ACC112 (cell line): ENCODE measurements around the gene N4BP2.

Experiments used
- H2AFZ ChIP-seq: fragments of 200-600 bp; sonication (generic); one replicate; pipeline ENCODE4 v1.6.0; 2017; ENCODE audit warnings: antibody characterized with exemption, low read length; ENCODE audit not compliant: unreplicated experiment
- H3K27ac ChIP-seq: fragments of 200-600 bp; sonication (generic); 2 replicates; pipeline ENCODE4 v1.5.1; 2014; ENCODE audit warnings: low read depth, mild to moderate bottlenecking, antibody characterized with exemption, low read length, moderate library complexity
- H3K27me3 ChIP-seq: fragments of 200-600 bp; sonication (generic); 2 replicates; pipeline ENCODE4 v1.6.1; 2014; ENCODE audit warnings: mild to moderate bottlenecking, antibody characterized with exemption, low read length, moderate library complexity, mixed read lengths; ENCODE audit not compliant: insufficient read depth
- H3K36me3 ChIP-seq: fragments of 200-600 bp; sonication (generic); 2 replicates; pipeline ENCODE4 v1.6.1; 2016; ENCODE audit warnings: mild to moderate bottlenecking, antibody characterized with exemption, low read length, moderate library complexity, mixed read lengths; ENCODE audit not compliant: insufficient read depth
- H3K4me1 ChIP-seq: fragments of 200-600 bp; sonication (generic); one replicate; pipeline ENCODE4 v1.6.1; 2016; ENCODE audit warnings: low read length, mixed read lengths; ENCODE audit not compliant: insufficient read depth, unreplicated experiment, control insufficient read depth
- H3K4me3 ChIP-seq: fragments of 200-600 bp; sonication (generic); 2 replicates; pipeline ENCODE4 v1.5.1; 2014; ENCODE audit warnings: mild to moderate bottlenecking, low read depth, low read length
- H3K79me2 ChIP-seq: fragments of 200-600 bp; sonication (generic); one replicate; pipeline ENCODE4 v1.6.0; 2016; ENCODE audit warnings: low read length; ENCODE audit not compliant: control insufficient read depth, unreplicated experiment, insufficient read depth

The N4BP2 gene

DNA sequence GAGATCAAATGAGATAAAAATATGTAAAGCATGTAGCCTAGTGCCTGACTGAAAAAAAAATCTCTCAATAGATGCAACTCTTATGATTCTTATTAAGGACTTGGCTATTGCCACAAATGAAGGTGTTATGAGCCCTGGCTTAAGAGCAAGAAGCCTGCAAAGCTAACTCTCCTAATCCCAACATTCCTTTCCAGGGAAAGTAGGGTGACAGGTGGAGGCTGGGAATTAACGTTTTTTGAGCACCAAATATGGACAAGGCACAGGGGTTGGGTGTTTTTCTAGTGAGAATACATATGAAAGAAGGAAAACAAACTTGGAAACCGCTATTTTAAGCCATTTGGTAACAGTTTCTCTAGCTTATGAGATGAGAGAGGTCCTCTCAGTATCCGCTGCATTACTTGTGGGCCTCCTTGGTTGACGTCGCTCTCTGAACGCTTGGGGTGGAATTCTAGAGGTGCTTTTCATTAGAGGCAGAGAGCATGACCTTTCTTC lies 142.6 kb downstream of the N4BP2 start:
- Histone ChIP-seq H3K27me3 (no peaks in the 10 kb centered on the region), H3K79me2 (no peaks in the 10 kb centered on the region), H3K4me1 (no peaks in the 10 kb centered on the region), H3K4me3 (no peak overlapping the region), H3K27ac (no peak overlapping the region), H3K36me3 (no peaks in the 10 kb centered on the region), H2AFZ (no peak overlapping the region)

DNA sequence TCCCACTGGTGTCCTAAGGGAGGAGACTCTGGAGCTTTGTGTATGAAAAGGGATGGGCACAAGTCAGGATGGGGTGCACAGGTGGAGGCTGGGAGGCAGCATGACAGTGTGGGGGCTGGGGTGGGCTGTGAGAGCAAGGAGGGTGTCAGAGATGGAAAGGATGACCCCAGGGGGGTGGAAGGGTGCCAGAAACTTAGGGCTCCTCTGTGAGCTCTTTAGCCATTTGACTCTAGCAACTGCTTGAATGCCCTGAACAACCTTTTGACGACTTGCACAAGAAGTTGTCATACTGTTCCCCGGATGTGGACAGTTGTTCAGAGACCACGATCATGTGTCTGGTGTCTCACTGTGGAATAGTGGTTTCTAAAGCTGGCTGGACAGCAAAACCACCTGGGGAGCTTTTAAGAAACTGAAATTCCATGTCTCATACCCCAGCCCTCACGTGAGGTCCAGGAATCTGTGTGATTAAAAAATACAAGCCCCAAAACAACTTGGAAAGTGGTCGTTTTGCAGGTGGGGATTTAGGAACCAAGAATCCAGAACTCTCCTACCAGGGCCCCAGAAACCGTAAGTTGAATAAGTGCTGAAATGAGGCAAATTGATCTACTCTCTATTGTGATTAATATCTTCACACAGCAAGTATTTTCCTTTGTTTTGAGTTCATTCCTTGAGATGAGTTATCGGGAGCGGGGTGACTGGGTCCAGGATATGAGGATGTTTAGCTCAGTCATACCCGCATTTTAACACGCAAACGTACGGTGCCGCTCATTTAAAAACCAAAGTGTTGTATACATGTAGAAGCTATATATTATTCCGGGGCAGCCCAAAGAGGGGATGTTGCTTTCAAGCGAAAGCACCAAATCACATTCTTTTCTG lies 143.6 kb downstream of the N4BP2 start:
- H2AFZ ChIP-seq = no peak overlapping the region
- no peaks in the 10 kb centered on the region for H3K36me3 ChIP-seq
- no peak overlapping the region for H3K27ac ChIP-seq
- H3K79me2 ChIP-seq = no peaks in the 10 kb centered on the region
- no peaks in the 10 kb centered on the region for H3K27me3 ChIP-seq
- no peaks in the 10 kb centered on the region for H3K4me1 ChIP-seq
- no peak overlapping the region for H3K4me3 ChIP-seq

DNA sequence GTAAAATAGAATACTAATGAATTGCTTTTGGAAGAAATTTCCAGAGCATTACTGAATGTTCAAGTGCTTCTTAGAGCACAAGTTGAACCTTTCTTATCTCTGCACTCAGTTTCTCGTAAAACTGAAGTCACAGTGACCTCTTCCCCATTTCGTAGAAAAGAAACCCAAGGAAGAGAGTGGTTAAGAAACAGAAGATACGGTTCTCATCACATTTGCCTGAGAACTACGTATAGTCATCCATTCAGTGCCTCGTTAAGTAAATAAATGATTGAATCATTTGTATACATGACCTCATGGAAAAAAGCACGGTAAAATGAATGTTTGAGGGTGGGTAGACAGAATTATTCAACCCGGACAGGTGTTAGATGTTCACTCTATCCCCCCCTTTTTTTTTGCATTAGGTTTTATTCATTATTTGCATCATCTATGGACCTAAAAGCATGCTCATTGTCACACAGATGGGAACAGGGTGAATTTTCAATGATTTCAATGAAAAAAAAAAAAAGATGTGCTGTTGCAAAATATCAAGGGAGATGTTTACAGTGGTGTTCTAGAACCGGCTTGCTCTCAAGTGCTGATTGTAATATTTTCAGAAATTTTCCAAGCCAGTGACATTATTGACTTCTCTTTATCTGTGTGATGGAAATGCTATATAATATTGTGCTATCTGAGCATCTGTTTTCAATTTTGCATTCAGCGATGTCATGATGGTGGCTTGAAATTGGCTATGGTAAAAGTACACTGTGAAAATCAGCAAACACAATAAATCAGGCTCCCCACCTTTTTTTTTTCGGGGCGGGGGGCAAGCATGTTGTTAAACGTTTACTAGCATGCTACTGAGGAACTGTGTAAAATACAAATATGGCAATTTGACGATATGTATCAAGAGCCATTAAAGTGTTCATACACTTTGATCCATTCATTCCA lies 144.5 kb downstream of the N4BP2 start:
- Histone ChIP-seq H3K27ac (no peak overlapping the region), H3K27me3 (no peaks in the 10 kb centered on the region), H3K4me1 (no peaks in the 10 kb centered on the region), H3K36me3 (no peaks in the 10 kb centered on the region), H3K4me3 (no peak overlapping the region), H3K79me2 (no peaks in the 10 kb centered on the region), H2AFZ (no peak overlapping the region)

DNA sequence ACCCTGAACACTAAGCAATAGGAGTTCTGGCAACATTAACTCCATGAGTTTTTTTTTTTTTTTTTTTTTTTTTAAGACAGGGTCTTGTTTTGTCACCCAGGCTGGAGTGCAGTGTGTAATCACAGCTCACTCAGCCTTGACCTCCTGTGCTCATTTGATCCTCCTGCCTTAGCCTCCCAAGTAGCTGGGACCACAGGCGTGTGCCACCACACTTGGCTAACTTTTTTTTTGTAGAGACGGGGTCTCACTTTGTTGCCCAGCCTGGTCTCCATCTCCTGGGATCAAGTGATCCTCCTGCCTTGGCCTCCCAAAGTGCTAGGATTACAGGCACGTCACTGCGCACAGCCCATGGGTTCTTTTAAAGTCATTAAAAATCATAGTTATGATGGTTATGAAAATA lies 145.2 kb downstream of the N4BP2 start:
- Histone ChIP-seq H3K4me1 (no peaks in the 10 kb centered on the region), H2AFZ (no peak overlapping the region), H3K27ac (no peak overlapping the region), H3K4me3 (no peak overlapping the region), H3K36me3 (no peaks in the 10 kb centered on the region), H3K79me2 (no peaks in the 10 kb centered on the region), H3K27me3 (no peaks in the 10 kb centered on the region)

DNA sequence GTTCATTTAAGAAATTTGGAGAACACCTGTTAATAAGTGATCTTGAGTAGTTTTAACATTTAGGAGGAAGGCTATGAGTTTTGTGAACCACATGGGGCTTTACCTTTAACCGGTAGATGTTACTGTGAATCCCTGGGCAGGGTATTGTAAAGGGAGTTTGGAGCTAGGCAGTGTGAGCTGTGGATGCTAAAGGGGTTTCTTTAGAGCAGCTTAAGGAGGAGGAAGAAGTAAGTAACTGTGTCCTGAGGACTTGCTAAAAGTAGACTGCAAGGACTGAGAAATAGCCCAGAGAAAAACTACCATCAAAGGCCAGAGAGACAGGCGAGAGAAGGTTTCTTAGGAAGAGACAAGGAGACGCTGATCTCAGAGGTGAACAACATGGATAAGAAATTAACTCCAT lies 145.8 kb downstream of the N4BP2 start:
- Histone ChIP-seq H3K79me2 (no peaks in the 10 kb centered on the region), H3K4me1 (no peaks in the 10 kb centered on the region), H3K27me3 (no peaks in the 10 kb centered on the region), H3K27ac (no peak overlapping the region), H3K36me3 (no peaks in the 10 kb centered on the region), H2AFZ (no peak overlapping the region), H3K4me3 (no peak overlapping the region)

DNA sequence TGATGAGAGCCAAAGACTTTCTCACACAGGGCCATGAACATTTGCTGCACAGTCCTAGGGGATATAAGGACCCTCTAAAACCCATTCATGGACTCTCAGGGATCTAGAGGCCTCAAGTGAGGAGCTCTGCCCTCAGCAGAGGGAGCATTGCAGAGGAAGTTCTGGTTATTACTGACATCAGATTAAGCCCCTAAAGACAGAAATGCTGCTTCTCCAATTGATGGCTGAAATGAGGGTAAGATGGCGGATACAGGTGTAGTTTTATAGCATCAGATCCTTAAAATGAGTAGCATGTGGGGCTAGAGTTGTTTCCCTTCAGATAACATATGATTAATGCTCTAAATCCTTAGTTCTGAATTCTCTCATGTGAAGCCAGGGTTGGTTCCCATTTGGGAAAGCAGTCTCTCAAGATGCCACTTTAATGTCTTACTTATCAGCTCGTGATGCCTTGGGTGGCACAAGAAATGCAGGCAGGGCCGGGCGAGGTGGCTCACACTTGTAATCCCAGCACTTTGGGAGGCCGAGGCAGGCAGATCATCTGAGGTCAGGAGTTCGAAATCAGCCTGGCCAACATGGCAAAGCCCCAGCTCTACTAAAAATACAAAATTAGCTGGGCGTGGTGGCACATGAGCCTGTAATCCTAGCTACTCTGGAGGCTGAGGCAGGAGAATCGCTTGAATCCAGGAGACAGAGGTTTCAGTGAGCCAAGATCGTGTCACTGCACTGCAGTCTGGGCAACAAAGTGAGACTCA lies 148.0 kb downstream of the N4BP2 start:
- no peaks in the 10 kb centered on the region for H3K79me2 ChIP-seq
- H3K36me3 ChIP-seq = no peaks in the 10 kb centered on the region
- no peaks in the 10 kb centered on the region for H3K27me3 ChIP-seq
- no peaks in the 10 kb centered on the region for H3K4me1 ChIP-seq
- no peak overlapping the region for H3K4me3 ChIP-seq
- no peak overlapping the region for H2AFZ ChIP-seq
- H3K27ac ChIP-seq = no peak overlapping the region

DNA sequence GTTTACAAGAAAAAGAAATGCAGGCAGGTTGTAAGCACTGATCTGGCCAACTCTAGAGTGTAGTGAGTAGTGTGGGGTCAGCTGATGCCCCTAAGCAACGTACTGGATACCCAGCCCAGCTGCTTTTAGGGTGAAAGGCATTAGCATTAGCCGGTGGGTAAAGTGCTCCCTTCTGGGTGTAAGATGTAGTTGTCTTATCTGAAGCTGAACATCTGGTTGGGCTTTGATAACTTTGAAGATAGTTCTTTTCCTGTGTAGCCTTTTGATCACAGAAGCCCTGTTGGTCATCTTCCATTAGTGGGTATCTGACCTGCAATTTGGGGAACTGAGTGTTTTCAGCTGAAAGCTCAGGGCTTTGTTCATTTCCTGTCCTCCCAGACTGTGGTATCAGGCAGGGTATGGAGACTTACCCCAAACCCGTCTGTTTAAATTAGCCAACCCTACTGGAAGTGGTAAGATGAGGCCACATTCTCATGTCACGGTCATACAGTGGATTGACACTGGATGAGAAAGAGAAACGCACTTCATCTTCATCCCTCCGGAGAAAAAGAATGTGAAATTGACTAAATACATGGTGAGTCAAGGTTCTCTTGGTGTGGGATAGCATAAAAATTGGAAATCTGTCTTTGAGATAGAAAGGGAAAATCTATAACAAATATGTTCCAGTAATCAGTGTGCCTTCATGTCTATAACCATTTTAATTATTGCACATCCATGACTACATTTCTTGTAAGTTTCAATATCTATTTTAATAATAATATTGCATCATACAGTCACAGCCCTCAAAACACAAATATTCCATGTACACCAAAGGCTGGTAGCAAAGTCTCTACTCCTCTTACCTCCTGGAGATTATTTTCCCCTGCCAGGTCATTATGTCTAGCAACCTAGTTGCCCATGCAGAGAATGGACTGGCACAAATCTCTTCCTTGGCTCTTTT lies 148.9 kb downstream of the N4BP2 start:
- no peak overlapping the region for H2AFZ ChIP-seq
- no peaks in the 10 kb centered on the region for H3K4me1 ChIP-seq
- H3K79me2 ChIP-seq = no peaks in the 10 kb centered on the region
- H3K4me3 ChIP-seq = no peak overlapping the region
- no peaks in the 10 kb centered on the region for H3K27me3 ChIP-seq
- no peak overlapping the region for H3K27ac ChIP-seq
- no peaks in the 10 kb centered on the region for H3K36me3 ChIP-seq

DNA sequence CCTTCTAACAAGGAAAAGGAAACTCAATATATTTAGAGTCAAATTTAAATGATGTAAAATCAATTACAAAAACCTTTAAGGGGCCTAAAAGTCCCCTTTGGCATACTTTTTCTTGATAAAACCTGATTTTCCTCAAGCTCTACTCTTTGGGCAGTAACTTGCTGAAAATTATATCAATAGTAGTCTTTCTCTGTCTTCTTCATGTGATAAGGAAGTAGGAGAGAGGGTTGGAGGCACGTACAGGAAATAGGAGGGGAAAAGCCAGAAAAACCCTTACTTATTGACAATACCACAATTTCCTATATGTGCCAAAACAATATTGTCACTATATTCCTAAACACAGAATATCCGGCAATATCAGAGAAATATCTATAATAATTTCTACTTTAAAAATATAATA lies 149.8 kb downstream of the N4BP2 start:
- Histone ChIP-seq H3K27ac (no peak overlapping the region), H2AFZ (no peak overlapping the region), H3K4me1 (no peaks in the 10 kb centered on the region), H3K4me3 (no peak overlapping the region), H3K79me2 (no peaks in the 10 kb centered on the region), H3K27me3 (no peaks in the 10 kb centered on the region), H3K36me3 (no peaks in the 10 kb centered on the region)
